Activated T-cell treated with anti-CD3 and anti-CD28 coated beads, Interleukin-2, amount 50 U/mL, for 24 hours (primary cell): ENCODE measurements around the gene ACSBG1.

Experiments used
- DNase-seq: peaks from one replicate; pipeline ENCODE4 v3.0.0-alpha.2; 2020
- H3K27ac Mint-ChIP-seq: 2 replicates; pipeline ENCODE4 v1.8.0; 2020; ENCODE audit warnings: mild to moderate bottlenecking, mixed read lengths
- H3K27me3 Mint-ChIP-seq: 2 replicates; pipeline ENCODE4 v1.8.0; 2020; ENCODE audit warnings: mixed read lengths
- H3K36me3 Mint-ChIP-seq: 2 replicates; pipeline ENCODE4 v1.8.0; 2020; ENCODE audit warnings: low read depth, mixed read lengths
- H3K4me1 Mint-ChIP-seq: 2 replicates; pipeline ENCODE4 v1.8.0; 2020; ENCODE audit warnings: low read depth, mixed read lengths
- H3K4me3 Mint-ChIP-seq: 2 replicates; pipeline ENCODE4 v1.8.0; 2020; ENCODE audit warnings: mild to moderate bottlenecking, moderate library complexity, mixed read lengths
- H3K9me3 Mint-ChIP-seq: 2 replicates; pipeline ENCODE4 v1.8.0; 2020; ENCODE audit warnings: mixed read lengths

Gene ACSBG1

GRCh38 chr15:78182821-78183220 is 51.5 kb downstream of the ACSBG1 start:
- DNase-seq: no peak
- H3K4me1 Mint-ChIP-seq: no peaks in the 10 kb centered on the region
- no peaks in the 10 kb centered on the region for H3K36me3 Mint-ChIP-seq
- H3K4me3 Mint-ChIP-seq: no peak overlapping the region
- H3K9me3 Mint-ChIP-seq: peaks cover 2% of the 10 kb centered on the region
- no peaks in the 10 kb centered on the region for H3K27me3 Mint-ChIP-seq
- no peak overlapping the region for H3K27ac Mint-ChIP-seq

GRCh38 chr15:78182336-78182700 is 52.0 kb downstream of the ACSBG1 start:
- H3K36me3 Mint-ChIP-seq: no peaks in the 10 kb centered on the region
- H3K27me3 Mint-ChIP-seq: no peaks in the 10 kb centered on the region
- no peaks in the 10 kb centered on the region for H3K4me1 Mint-ChIP-seq
- DNase-seq: no peak
- no peak overlapping the region for H3K27ac Mint-ChIP-seq
- H3K9me3 Mint-ChIP-seq: peaks cover 2% of the 10 kb centered on the region
- H3K4me3 Mint-ChIP-seq: no peak overlapping the region

GRCh38 chr15:78179906-78180305 is 54.5 kb downstream of the ACSBG1 start:
- no peaks in the 10 kb centered on the region for H3K36me3 Mint-ChIP-seq
- H3K27me3 Mint-ChIP-seq: no peaks in the 10 kb centered on the region
- H3K4me1 Mint-ChIP-seq: peaks cover 1% of the 10 kb centered on the region
- H3K9me3 Mint-ChIP-seq: no peaks in the 10 kb centered on the region
- no peak overlapping the region for H3K4me3 Mint-ChIP-seq
- no peak for DNase-seq
- no peak overlapping the region for H3K27ac Mint-ChIP-seq

- DNase-seq: no peak
- Mint-ChIP-seq H3K36me3 (peaks cover 2% of the 10 kb centered on the region), H3K4me3 (no peak overlapping the region), H3K4me1 (peaks cover 6% of the 10 kb centered on the region), H3K27me3 (no peaks in the 10 kb centered on the region), H3K9me3 (no peaks in the 10 kb centered on the region), H3K27ac (no peak overlapping the region)
These were observed 55.0 kb downstream of the ACSBG1 start for GRCh38 chr15:78179286-78179840.

- DNase-seq: no peak
- no peaks in the 10 kb centered on the region for H3K27me3 Mint-ChIP-seq
- peaks cover 17% of the 10 kb centered on the region for H3K4me1 Mint-ChIP-seq
These were observed 56.3 kb downstream of the ACSBG1 start for GRCh38 chr15:78178064-78178463.

GRCh38 chr15:78177447-78177873 is 56.9 kb downstream of the ACSBG1 start:
- H3K27ac Mint-ChIP-seq: no peak overlapping the region
- H3K4me3 Mint-ChIP-seq: no peak overlapping the region
- no peaks in the 10 kb centered on the region for H3K27me3 Mint-ChIP-seq
- H3K9me3 Mint-ChIP-seq: no peaks in the 10 kb centered on the region
- H3K4me1 Mint-ChIP-seq: peaks cover 20% of the 10 kb centered on the region
- peak; percentile 47 for DNase-seq
- peaks cover 16% of the 10 kb centered on the region for H3K36me3 Mint-ChIP-seq

More at GRCh38 chr15:78178064-78178463, 56.3 kb downstream of the ACSBG1 start:
- H3K9me3 Mint-ChIP-seq: no peaks in the 10 kb centered on the region
- peaks cover 11% of the 10 kb centered on the region for H3K36me3 Mint-ChIP-seq
- no peak overlapping the region for H3K4me3 Mint-ChIP-seq
- H3K27ac Mint-ChIP-seq: no peak overlapping the region

GRCh38 chr15:78175330-78175729 is 59.0 kb downstream of the ACSBG1 start:
- Mint-ChIP-seq H3K9me3 (no peaks in the 10 kb centered on the region), H3K27me3 (no peaks in the 10 kb centered on the region), H3K27ac (no peak overlapping the region), H3K36me3 (peaks cover 37% of the 10 kb centered on the region), H3K4me3 (no peak overlapping the region), H3K4me1 (peaks cover 24% of the 10 kb centered on the region)
- DNase-seq: no peak

- H3K9me3 Mint-ChIP-seq: no peaks in the 10 kb centered on the region
- no peak for DNase-seq
- no peak overlapping the region for H3K27ac Mint-ChIP-seq
- peaks cover 24% of the 10 kb centered on the region for H3K4me1 Mint-ChIP-seq
- no peak overlapping the region for H3K4me3 Mint-ChIP-seq
- H3K27me3 Mint-ChIP-seq: no peaks in the 10 kb centered on the region
- peaks cover 46% of the 10 kb centered on the region for H3K36me3 Mint-ChIP-seq
These were observed 60.0 kb downstream of the ACSBG1 start for GRCh38 chr15:78174401-78174800.

GRCh38 chr15:78171864-78172472 is 62.4 kb downstream of the ACSBG1 start:
- Mint-ChIP-seq H3K4me1 (peaks cover 33% of the 10 kb centered on the region), H3K27ac (no peak overlapping the region), H3K4me3 (no peak overlapping the region), H3K9me3 (no peaks in the 10 kb centered on the region), H3K36me3 (peaks cover 68% of the 10 kb centered on the region), H3K27me3 (no peaks in the 10 kb centered on the region)
- no peak for DNase-seq

- Mint-ChIP-seq H3K27ac (peak overlapping the region; percentile 7), H3K36me3 (peaks cover 76% of the 10 kb centered on the region), H3K9me3 (no peaks in the 10 kb centered on the region), H3K4me3 (no peak overlapping the region), H3K4me1 (peaks cover 42% of the 10 kb centered on the region), H3K27me3 (no peaks in the 10 kb centered on the region)
- no peak for DNase-seq
These were observed 63.3 kb downstream of the ACSBG1 start for GRCh38 chr15:78170848-78171773.

GRCh38 chr15:78168608-78169007 is 65.8 kb downstream of the ACSBG1 start:
- peak overlapping the region; percentile 22 for H3K27ac Mint-ChIP-seq
- no peaks in the 10 kb centered on the region for H3K9me3 Mint-ChIP-seq
- no peak for DNase-seq
- H3K4me3 Mint-ChIP-seq: no peak overlapping the region
- H3K36me3 Mint-ChIP-seq: peaks cover 93% of the 10 kb centered on the region
- H3K4me1 Mint-ChIP-seq: peaks cover 30% of the 10 kb centered on the region
- no peaks in the 10 kb centered on the region for H3K27me3 Mint-ChIP-seq

- Mint-ChIP-seq H3K9me3 (no peaks in the 10 kb centered on the region), H3K27ac (peak overlapping the region; percentile 42), H3K4me3 (no peak overlapping the region), H3K4me1 (peaks cover 23% of the 10 kb centered on the region), H3K36me3 (peaks cover 94% of the 10 kb centered on the region), H3K27me3 (no peaks in the 10 kb centered on the region)
- DNase-seq: no peak
These were observed 67.0 kb downstream of the ACSBG1 start for GRCh38 chr15:78167227-78167888.

GRCh38 chr15:78164010-78164409 is 70.4 kb downstream of the ACSBG1 start:
- H3K36me3 Mint-ChIP-seq: peaks cover 89% of the 10 kb centered on the region
- peak overlapping the region; percentile 52 for H3K27ac Mint-ChIP-seq
- no peaks in the 10 kb centered on the region for H3K27me3 Mint-ChIP-seq
- no peak overlapping the region for H3K4me3 Mint-ChIP-seq
- no peaks in the 10 kb centered on the region for H3K9me3 Mint-ChIP-seq
- H3K4me1 Mint-ChIP-seq: peaks cover 26% of the 10 kb centered on the region
- no peak for DNase-seq

GRCh38 chr15:78162038-78162437 is 72.3 kb downstream of the ACSBG1 start:
- H3K4me3 Mint-ChIP-seq: peak overlapping the region; percentile 40
- DNase-seq: peak; percentile 51
- no peaks in the 10 kb centered on the region for H3K27me3 Mint-ChIP-seq
- peaks cover 86% of the 10 kb centered on the region for H3K36me3 Mint-ChIP-seq
- peaks cover 16% of the 10 kb centered on the region for H3K4me1 Mint-ChIP-seq
- no peaks in the 10 kb centered on the region for H3K9me3 Mint-ChIP-seq
- H3K27ac Mint-ChIP-seq: peak overlapping the region; percentile 84
